ENCODE results near the gene LCN6. TPM values are rescaled to one million over a fixed set of nuclear protein-coding genes. Genes with fewer than 3 reads are reported as not detected.

Gene LCN6
- total and polyA plus RNA-seq, 11 donors = 0.81 to 101 (median 18.4) TPM

- H3K27ac ChIP-seq = peak overlapping the region in 11 of 12 donors; percentile 19 to 67 (median 50)
- WGBS, 4 donors = 50 to 60% (median 53%) methylated on average over 10 to 30 of the region's 30 CpGs
- peaks cover 9 to 81% (median 50%) of the 10 kb centered on the region in 12 donors for H3K4me1 ChIP-seq
- no peak for TF ChIP-seq POLR2A (IDR thresholded peaks at IDR 0.05)
- TF ChIP-seq CTCF (IDR thresholded peaks at IDR 0.05) = no peak
- peak in 2 of 5 donors; percentile 24 to 79 for DNase-seq
- H3K36me3 ChIP-seq = peaks cover 3 to 55% (median 47%) of the 10 kb centered on the region in 9 donors
- intact Hi-C loops (cut with DNase I) = no loop called here
- ATAC-seq = peak; percentile 12 to 62 (median 35)
- H3K27me3 ChIP-seq = no peaks in the 10 kb centered on the region
- peak overlapping the region in 1 of 12 donors; percentile 6 for H3K4me3 ChIP-seq
- no peaks in the 10 kb centered on the region for H3K9me3 ChIP-seq
Observed at GRCh38 chr9:136721339-136722092, 26.8 kb downstream of the LCN6 start.

GRCh38 chr9:136720898-136721338, 27.4 kb downstream of the LCN6 start:
- WGBS, 4 donors = 40 to 63% (median 58%) methylated on average over 5 to 11 of the region's 11 CpGs
- TF ChIP-seq POLR2A (IDR thresholded peaks at IDR 0.05) (no peak), CTCF (IDR thresholded peaks at IDR 0.05) (no peak)
- Histone ChIP-seq H3K27ac (peak overlapping the region; percentile 13 to 67 (median 54)), H3K27me3 (no peaks in the 10 kb centered on the region), H3K4me1 (peaks cover 6 to 76% (median 45%) of the 10 kb centered on the region in 12 donors), H3K4me3 (no peak overlapping the region), H3K36me3 (peaks cover 3 to 50% (median 41%) of the 10 kb centered on the region in 9 donors), H3K9me3 (no peaks in the 10 kb centered on the region)
- DNase-seq = no peak
- peak in 2 of 4 donors; percentile 0 to 3 for ATAC-seq
- intact Hi-C loops (cut with DNase I) = no loop called here

- peak overlapping the region in 1 of 12 donors; percentile 12 for H3K4me3 ChIP-seq
- intact Hi-C loops (cut with DNase I) = no loop called here
- no peak for TF ChIP-seq CTCF (IDR thresholded peaks at IDR 0.05)
- TF ChIP-seq POLR2A (IDR thresholded peaks at IDR 0.05) = no peak
- peaks cover 4 to 75% (median 42%) of the 10 kb centered on the region in 12 donors for H3K4me1 ChIP-seq
- peaks cover 3 to 45% (median 36%) of the 10 kb centered on the region in 9 donors for H3K36me3 ChIP-seq
- H3K9me3 ChIP-seq = no peaks in the 10 kb centered on the region
- no peaks in the 10 kb centered on the region for H3K27me3 ChIP-seq
- peak in 2 of 5 donors; percentile 61 to 65 for DNase-seq
- peak in 3 of 4 donors; percentile 1 to 17 (median 8) for ATAC-seq
- WGBS, 4 donors = 42 to 58% (median 47%) methylated on average over 16 to 20 of the region's 20 CpGs
- peak overlapping the region; percentile 13 to 67 (median 54) for H3K27ac ChIP-seq
Observed at GRCh38 chr9:136720251-136720897, 28.0 kb downstream of the LCN6 start.
